ENCODE measurements around the gene GALNT18.

DNA sequence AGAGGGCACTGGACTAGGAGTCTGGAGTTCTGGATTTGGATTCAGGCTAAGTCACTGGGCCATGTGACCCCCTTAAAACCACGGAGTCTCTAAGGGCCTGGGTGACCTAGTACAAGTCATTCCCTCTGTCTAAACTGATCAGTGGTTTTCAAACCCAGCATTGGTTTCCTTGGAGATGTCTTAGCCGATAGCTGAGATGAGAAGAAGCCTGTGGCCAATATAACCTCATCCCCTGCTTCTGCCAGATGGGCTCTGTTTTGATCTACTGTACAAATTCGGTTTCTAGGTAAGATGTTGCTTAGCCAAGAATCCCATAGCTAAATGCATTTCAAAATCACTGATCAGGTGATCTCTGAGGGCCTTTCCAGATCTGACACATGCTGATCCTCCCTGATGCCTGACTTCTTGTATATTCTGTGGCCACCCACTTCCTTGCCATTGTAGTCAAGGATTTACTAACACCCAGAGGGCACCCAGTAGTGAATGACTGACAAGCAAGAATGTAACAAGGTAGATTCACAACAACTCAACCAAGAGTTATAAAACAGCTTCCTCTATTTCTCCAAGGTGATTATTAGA is 53.1 kb downstream of the GALNT18 start:
- TF ChIP-seq, protein P1, sequence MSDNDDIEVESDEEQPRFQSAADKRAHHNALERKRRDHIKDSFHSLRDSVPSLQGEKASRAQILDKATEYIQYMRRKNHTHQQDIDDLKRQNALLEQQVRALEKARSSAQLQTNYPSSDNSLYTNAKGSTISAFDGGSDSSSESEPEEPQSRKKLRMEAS (IDR thresholded peaks at IDR 0.05; ENCODE audit: insufficient read depth, insufficient read length): no peak
- TF ChIP-seq, protein P2, sequence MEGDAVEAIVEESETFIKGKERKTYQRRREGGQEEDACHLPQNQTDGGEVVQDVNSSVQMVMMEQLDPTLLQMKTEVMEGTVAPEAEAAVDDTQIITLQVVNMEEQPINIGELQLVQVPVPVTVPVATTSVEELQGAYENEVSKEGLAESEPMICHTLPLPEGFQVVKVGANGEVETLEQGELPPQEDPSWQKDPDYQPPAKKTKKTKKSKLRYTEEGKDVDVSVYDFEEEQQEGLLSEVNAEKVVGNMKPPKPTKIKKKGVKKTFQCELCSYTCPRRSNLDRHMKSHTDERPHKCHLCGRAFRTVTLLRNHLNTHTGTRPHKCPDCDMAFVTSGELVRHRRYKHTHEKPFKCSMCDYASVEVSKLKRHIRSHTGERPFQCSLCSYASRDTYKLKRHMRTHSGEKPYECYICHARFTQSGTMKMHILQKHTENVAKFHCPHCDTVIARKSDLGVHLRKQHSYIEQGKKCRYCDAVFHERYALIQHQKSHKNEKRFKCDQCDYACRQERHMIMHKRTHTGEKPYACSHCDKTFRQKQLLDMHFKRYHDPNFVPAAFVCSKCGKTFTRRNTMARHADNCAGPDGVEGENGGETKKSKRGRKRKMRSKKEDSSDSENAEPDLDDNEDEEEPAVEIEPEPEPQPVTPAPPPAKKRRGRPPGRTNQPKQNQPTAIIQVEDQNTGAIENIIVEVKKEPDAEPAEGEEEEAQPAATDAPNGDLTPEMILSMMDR (IDR thresholded peaks at IDR 0.05; ENCODE audit: extremely low read depth in 1 of 2, insufficient read depth in 1 of 2, low read depth in 1 of 2, low read length in 2 of 2): no peak
- no peak for TF ChIP-seq POLR2A (IDR thresholded peaks at IDR 0.05; ENCODE audit: low read depth, low read length)
- no peak for TF ChIP-seq POLR2AphosphoS5 (IDR thresholded peaks at IDR 0.05; ENCODE audit: insufficient read depth, low read depth, low read length)
- no peak for TF ChIP-seq EZH2 (IDR thresholded peaks at IDR 0.05; ENCODE audit: borderline replicate concordance, low read depth, low read length, severe bottlenecking)
- TF ChIP-seq JUN (IDR thresholded peaks at IDR 0.05; ENCODE audit: borderline replicate concordance, insufficient read depth, insufficient read length, low read depth): no peak

Measured in endothelial cell of umbilical vein (primary cell).